ENCODE data around the gene HOXC6. TPM values are rescaled to one million over a fixed set of nuclear protein-coding genes. Genes with fewer than 3 reads are reported as not detected.

Gene HOXC6
- total and polyA plus RNA-seq, 10 of the 15 experiments (the other 5 are each of a cell fraction or from before 2014, with no cell fraction given): 0.02 to 0.55 (median 0.45) TPM; not detected in 4

GRCh38 chr12:53998110-53998899, 29.9 kb upstream of the HOXC6 start:
- no peak overlapping the region for H3K4me2 ChIP-seq (ENCODE audit: control insufficient read depth, insufficient read depth)
- FAIRE-seq (no peak), DNase-seq (ENCODE audit: low read depth, low spot score) (no peak), ATAC-seq (no peak)
- H3K9me3 ChIP-seq (replicated peaks; ENCODE audit: control insufficient read depth, insufficient read depth, low read length): no peaks in the 10 kb centered on the region
- in situ Hi-C loops (cut with MboI): no loop called here
- 6% methylated on average over 11 of the region's 11 CpGs for WGBS (ENCODE audit: insufficient coverage, insufficient replicate concordance, low lambda C conversion rate, missing lambda C conversion rate)
- no peaks in the 10 kb centered on the region for H3K79me2 ChIP-seq (ENCODE audit: control insufficient read depth, insufficient read depth, low read length)
- no peak overlapping the region for H3K4me3 ChIP-seq
- no peaks in the 10 kb centered on the region for H3K36me3 ChIP-seq (ENCODE audit: control insufficient read depth in 2 of 2, insufficient read depth in 2 of 2, low read length in 1 of 2)
- H4K20me1 ChIP-seq (ENCODE audit: control insufficient read depth, insufficient read depth): no peaks in the 10 kb centered on the region
- H2AFZ ChIP-seq (ENCODE audit: control insufficient read depth, low read depth, low read length): no peak overlapping the region
- TF ChIP-seq EZH2 (IDR thresholded peaks at IDR 0.05; ENCODE audit: borderline replicate concordance, control insufficient read depth, low read depth, low read length): peak; percentile 17; the same call in 1 of the 2 replicates
- TF ChIP-seq IKZF2 (IDR thresholded peaks at IDR 0.05): no peak
- peaks cover 20 to 50% of the 10 kb centered on the region in 2 experiments for H3K27me3 ChIP-seq (replicated peaks in 1 of 2; ENCODE audit: control insufficient read depth in 2 of 2, insufficient read depth in 2 of 2, low read length in 1 of 2)
- H3K9ac ChIP-seq (ENCODE audit: control insufficient read depth, insufficient read depth, low read length): no peak overlapping the region
- H3K4me1 ChIP-seq (ENCODE audit: control insufficient read depth, insufficient read depth, low read length): peaks cover 7% of the 10 kb centered on the region
- intact Hi-C loops (cut with micrococcal nuclease; ENCODE audit: unreplicated experiment): no loop called here
- BruUV-seq (replicated peaks): no TSS peak
- CTCF ChIA-PET: interaction anchor here (1.0 to 4.2 kb wide), 9 partner anchors 9 to 233 kb away, joined by 3 to 20 read pairs (median 4); partner anchors contain the start of genes HOXC5 and SMUG1
- RAD21 ChIA-PET (ENCODE audit: unreplicated experiment): interaction anchor here (0.7 kb wide), 1 partner anchor 25 kb away, joined by 3 read pairs; no protein-coding TSS in a partner anchor
- no peak overlapping the region for H3K27ac ChIP-seq (ENCODE audit: control insufficient read depth, insufficient read depth)
- POLR2A ChIA-PET: interaction anchor here (0.6 kb wide), 2 partner anchors 12 to 20 kb away, joined by 3 to 6 read pairs; no protein-coding TSS in a partner anchor
- SMC1A ChIA-PET (ENCODE audit: uncharacterized antibody, unreplicated experiment): interaction anchor here (0.8 to 1.3 kb wide), 4 partner anchors 34 to 209 kb away, joined by 3 read pairs; partner anchors contain the start of gene HOXC5

GRCh38 chr12:53998900-53999236, 29.4 kb upstream of the HOXC6 start:
- Histone ChIP-seq H2AFZ (ENCODE audit: control insufficient read depth, low read depth, low read length) (no peak overlapping the region), H3K36me3 (ENCODE audit: control insufficient read depth in 2 of 2, insufficient read depth in 2 of 2, low read length in 1 of 2) (no peaks in the 10 kb centered on the region), H3K4me1 (ENCODE audit: control insufficient read depth, insufficient read depth, low read length) (peaks cover 7% of the 10 kb centered on the region), H3K27ac (ENCODE audit: control insufficient read depth, insufficient read depth) (no peak overlapping the region), H3K4me3 (no peak overlapping the region), H3K27me3 (replicated peaks in 1 of 2; ENCODE audit: control insufficient read depth in 2 of 2, insufficient read depth in 2 of 2, low read length in 1 of 2) (peaks cover 19 to 46% of the 10 kb centered on the region in 2 experiments), H4K20me1 (ENCODE audit: control insufficient read depth, insufficient read depth) (no peaks in the 10 kb centered on the region), H3K9me3 (replicated peaks; ENCODE audit: control insufficient read depth, insufficient read depth, low read length) (no peaks in the 10 kb centered on the region), H3K79me2 (ENCODE audit: control insufficient read depth, insufficient read depth, low read length) (no peaks in the 10 kb centered on the region), H3K4me2 (ENCODE audit: control insufficient read depth, insufficient read depth) (no peak overlapping the region), H3K9ac (ENCODE audit: control insufficient read depth, insufficient read depth, low read length) (no peak overlapping the region)
- ChIA-PET RAD21 (ENCODE audit: unreplicated experiment) (interaction anchor here (1.2 kb wide), 1 partner anchor 190 kb away, joined by 3 read pairs; the partner anchor contains the start of gene SMUG1), SMC1A (ENCODE audit: uncharacterized antibody, unreplicated experiment) (interaction anchor here (1.1 kb wide), 2 partner anchors 34 to 202 kb away, joined by 3 read pairs; partner anchors contain the start of gene HOXC5), POLR2A (interaction anchor here (0.6 kb wide), 2 partner anchors 12 to 19 kb away, joined by 3 to 6 read pairs; no protein-coding TSS in a partner anchor), CTCF (interaction anchor here (1.6 to 4.2 kb wide), 6 partner anchors 34 to 216 kb away, joined by 4 to 20 read pairs (median 8); partner anchors contain the start of gene HOXC5)
- no TSS peak for BruUV-seq (replicated peaks)
- intact Hi-C loops (cut with micrococcal nuclease; ENCODE audit: unreplicated experiment) (no loop called here), in situ Hi-C loops (cut with MboI) (no loop called here)
- ATAC-seq (no peak), FAIRE-seq (no peak), DNase-seq (ENCODE audit: low read depth, low spot score) (no peak)
- 17% methylated on average over 13 of the region's 13 CpGs for WGBS (ENCODE audit: insufficient coverage, insufficient replicate concordance, low lambda C conversion rate, missing lambda C conversion rate)
- TF ChIP-seq CBFB (IDR thresholded peaks at IDR 0.05; ENCODE audit: low read depth) (no peak), HDAC2 (IDR thresholded peaks at IDR 0.05) (no peak), SUZ12 (IDR thresholded peaks at IDR 0.05; ENCODE audit: unreplicated experiment) (no peak), E2F4 (IDR thresholded peaks at IDR 0.05; ENCODE audit: low read depth, low read length) (no peak), SMAD1 (IDR thresholded peaks at IDR 0.05; ENCODE audit: low read depth, partially characterized antibody) (no peak), CREB1 (IDR thresholded peaks at IDR 0.05; ENCODE audit: low read depth) (no peak)

Data from GM12878 (cell line).